Mesothelial cell of epicardium (in vitro differentiated cells): ENCODE data around the gene S100A3. TPM values are rescaled to one million over a fixed set of nuclear protein-coding genes. Genes with fewer than 3 reads are reported as not detected.
"Not testable (repeated sequence)": the region's sequence is repeated elsewhere in the genome, so short reads cannot be mapped to it uniquely, and the experiment has no call there.

ENCODE experiments used
- DNase-seq, 2 experiments: peaks; one replicate each; pipeline ENCODE4 v3.0.0; 2021; ENCODE audit warnings: low spot score in 2 of 2; ENCODE audit not compliant: unreplicated experiment in 2 of 2
- H3K27ac Mint-ChIP-seq: 2 replicates; pipeline ENCODE4 v1.8.0; 2021; ENCODE audit warnings: mixed read lengths
- H3K27me3 Mint-ChIP-seq: 2 replicates; pipeline ENCODE4 v1.8.0; 2021; ENCODE audit warnings: low read depth, mixed read lengths
- H3K36me3 Mint-ChIP-seq: 2 replicates; pipeline ENCODE4 v1.8.0; 2021; ENCODE audit warnings: mixed read lengths
- H3K4me1 Mint-ChIP-seq: 2 replicates; pipeline ENCODE4 v1.8.0; 2021; ENCODE audit warnings: mixed read lengths
- H3K4me3 Mint-ChIP-seq: 2 replicates; pipeline ENCODE4 v1.8.0; 2021; ENCODE audit warnings: mild to moderate bottlenecking, moderate library complexity, mixed read lengths
- H3K9me3 Mint-ChIP-seq: 2 replicates; pipeline ENCODE4 v1.8.0; 2021; ENCODE audit warnings: mixed read lengths
- CTCF ChIP-seq: fragments of 200-600 bp; sonication (generic); IDR thresholded peaks from one replicate; pipeline ENCODE4 v1.5.0; 2021; ENCODE audit warnings: antibody characterized with exemption; ENCODE audit not compliant: unreplicated experiment
- total RNA-seq: library from RNA; stranded (reverse); gene quantifications from 3 replicates; pipeline ENCODE4 v1.2.1, GENCODE V29; 2021

S100A3 gene
- total RNA-seq, 1 donor from 2014 or later, result not detected

- no peak for DNase-seq
- peak overlapping the region; percentile 90 for H3K27ac Mint-ChIP-seq
- H3K27me3 Mint-ChIP-seq, result no peaks in the 10 kb centered on the region
Measured at GRCh38 chr1:153526132-153526543, 22.9 kb downstream of the S100A3 start.

GRCh38 chr1:153525088-153525728 lies 23.9 kb downstream of the S100A3 start:
- DNase-seq, result no peak
- peaks cover 45% of the 10 kb centered on the region for H3K4me1 Mint-ChIP-seq
- no peak for TF ChIP-seq CTCF
- H3K27ac Mint-ChIP-seq, result peak overlapping the region; percentile 90
- H3K36me3 Mint-ChIP-seq, result no peaks in the 10 kb centered on the region
- H3K9me3 Mint-ChIP-seq, result no peaks in the 10 kb centered on the region
- no peak overlapping the region for H3K4me3 Mint-ChIP-seq
- H3K27me3 Mint-ChIP-seq, result no peaks in the 10 kb centered on the region

More at GRCh38 chr1:153526132-153526543, 22.9 kb downstream of the S100A3 start:
- TF ChIP-seq CTCF, result no peak
- no peak overlapping the region for H3K4me3 Mint-ChIP-seq
- H3K4me1 Mint-ChIP-seq, result peaks cover 35% of the 10 kb centered on the region
- no peaks in the 10 kb centered on the region for H3K9me3 Mint-ChIP-seq
- no peaks in the 10 kb centered on the region for H3K36me3 Mint-ChIP-seq

- not testable (repeated sequence) for H3K36me3 Mint-ChIP-seq, H3K4me3 Mint-ChIP-seq, H3K27me3 Mint-ChIP-seq, DNase-seq, H3K9me3 Mint-ChIP-seq
- Mint-ChIP-seq H3K27ac (peak overlapping the region; percentile 77), H3K4me1 (peaks cover 55% of the 10 kb centered on the region)
Measured at GRCh38 chr1:153522353-153523048, 26.6 kb downstream of the S100A3 start.

GRCh38 chr1:153521808-153522207 lies 27.2 kb downstream of the S100A3 start:
- not testable (repeated sequence) for H3K36me3 Mint-ChIP-seq, H3K4me3 Mint-ChIP-seq, H3K27ac Mint-ChIP-seq, H3K27me3 Mint-ChIP-seq, DNase-seq, H3K9me3 Mint-ChIP-seq
- peaks cover 53% of the 10 kb centered on the region for H3K4me1 Mint-ChIP-seq

GRCh38 chr1:153520818-153521476 lies 28.1 kb downstream of the S100A3 start:
- no peak for TF ChIP-seq CTCF
- H3K4me3 Mint-ChIP-seq, result no peak overlapping the region
- no peaks in the 10 kb centered on the region for H3K36me3 Mint-ChIP-seq
- DNase-seq, result no peak
- H3K9me3 Mint-ChIP-seq, result no peaks in the 10 kb centered on the region
- no peaks in the 10 kb centered on the region for H3K27me3 Mint-ChIP-seq
- H3K4me1 Mint-ChIP-seq, result peaks cover 50% of the 10 kb centered on the region
- H3K27ac Mint-ChIP-seq, result peak overlapping the region; percentile 77

- H3K4me3 Mint-ChIP-seq, H3K27me3 Mint-ChIP-seq, H3K9me3 Mint-ChIP-seq, H3K36me3 Mint-ChIP-seq, DNase-seq: not testable (repeated sequence)
- Mint-ChIP-seq H3K4me1 (peaks cover 47% of the 10 kb centered on the region), H3K27ac (peak overlapping the region; percentile 77)
Measured at GRCh38 chr1:153520137-153520691, 28.8 kb downstream of the S100A3 start.

- H3K27me3 Mint-ChIP-seq, result no peaks in the 10 kb centered on the region
- TF ChIP-seq CTCF, result no peak
- H3K4me1 Mint-ChIP-seq, result peaks cover 45% of the 10 kb centered on the region
- no peaks in the 10 kb centered on the region for H3K36me3 Mint-ChIP-seq
- H3K4me3 Mint-ChIP-seq, result no peak overlapping the region
- no peak overlapping the region for H3K27ac Mint-ChIP-seq
- no peak for DNase-seq
- no peaks in the 10 kb centered on the region for H3K9me3 Mint-ChIP-seq
Measured at GRCh38 chr1:153519242-153519641, 29.8 kb downstream of the S100A3 start.
